AG04450 (cell line): Measurements from ENCODE around the gene TLDC2. TPM values are rescaled to one million over a fixed set of nuclear protein-coding genes. Genes with fewer than 3 reads are reported as not detected.
A peak's percentile ranks its signal among the peaks of the same experiment; 100 is the strongest.

Source experiments
- CTCF ChIA-PET: fragments of 300-600, 350-600 bp; formaldehyde crosslinking; extraction: SDS; loops from one replicate; lab custom pipeline; 2022; ENCODE audit warnings: antibody characterized with exemption, inconsistent platforms; lab: Charles Lee
- POLR2A ChIA-PET: fragments of 350-600 bp; formaldehyde crosslinking; extraction: SDS; loops from one replicate; lab custom pipeline; 2021; ENCODE audit warnings: antibody characterized with exemption, inconsistent platforms; lab: Yijun Ruan, JAX
- DNase-seq: peaks from one replicate; pipeline ENCODE4 v3.0.0-alpha.2; 2011; ENCODE audit warnings: low read depth, low spot score
- H3K27ac ChIP-seq: one replicate; pipeline ENCODE4 v1.5.1; 2012; ENCODE audit warnings: low read depth, low read length, control low read depth
- H3K27me3 ChIP-seq: one replicate; pipeline ENCODE4 v1.6.0; 2012; ENCODE audit warnings: low read length; ENCODE audit not compliant: control insufficient read depth, insufficient read depth
- H3K4me3 ChIP-seq: 2 replicates; pipeline ENCODE4 v1.5.1; 2011; ENCODE audit warnings: mild to moderate bottlenecking, low read depth, low read length, control low read depth
- H3K9me3 ChIP-seq: 2 replicates; pipeline ENCODE4 v1.5.1; 2012; ENCODE audit warnings: low read length; ENCODE audit not compliant: control insufficient read depth, insufficient read depth
- polyA plus RNA-seq: library from polyadenylated mRNA; depleted of rRNA; stranded (reverse); fragments of >200 nt; gene quantifications from 2 replicates; pipeline ENCODE4 v1.2.3, GENCODE V29; 2011
- TF ChIP-seq, protein P1 (sequence below): IDR thresholded peaks from 2 replicates; pipeline ENCODE4 v1.5.1; 2011; ENCODE audit warnings: low read depth, low read length, control low read depth, inconsistent platforms

The TLDC2 gene
- polyA plus RNA-seq, 1 experiment: 0.57 TPM

DNA sequence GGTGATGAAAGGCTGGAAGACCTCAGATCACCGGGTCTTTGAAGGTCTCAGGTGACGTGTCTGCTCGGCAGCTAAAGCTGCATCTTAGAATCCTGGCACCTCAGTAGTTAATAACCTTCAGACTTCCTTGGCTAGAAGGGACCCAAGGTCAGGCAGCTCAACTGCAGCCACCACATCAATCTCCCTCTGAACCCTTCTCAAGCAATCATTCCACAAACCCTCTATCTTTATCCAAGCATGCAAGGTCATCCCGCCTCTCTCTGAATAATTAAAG, 16.7 kb upstream of the TLDC2 start:
- POLR2A ChIA-PET: no interaction called here
- CTCF ChIA-PET: interaction anchor here (1.8 kb wide), 1 partner anchor 51 kb away, joined by 6 read pairs; no protein-coding TSS in a partner anchor
- DNase-seq: no peak
- H3K9me3 ChIP-seq: 0 out of 2 replicates have a peak, but pooled peaks cover 3% of the 10 kb centered on the region
- H3K27ac ChIP-seq: no peak overlapping the region
- H3K4me3 ChIP-seq: no peak overlapping the region
- H3K27me3 ChIP-seq: no peaks in the 10 kb centered on the region
- TF ChIP-seq, protein P1, sequence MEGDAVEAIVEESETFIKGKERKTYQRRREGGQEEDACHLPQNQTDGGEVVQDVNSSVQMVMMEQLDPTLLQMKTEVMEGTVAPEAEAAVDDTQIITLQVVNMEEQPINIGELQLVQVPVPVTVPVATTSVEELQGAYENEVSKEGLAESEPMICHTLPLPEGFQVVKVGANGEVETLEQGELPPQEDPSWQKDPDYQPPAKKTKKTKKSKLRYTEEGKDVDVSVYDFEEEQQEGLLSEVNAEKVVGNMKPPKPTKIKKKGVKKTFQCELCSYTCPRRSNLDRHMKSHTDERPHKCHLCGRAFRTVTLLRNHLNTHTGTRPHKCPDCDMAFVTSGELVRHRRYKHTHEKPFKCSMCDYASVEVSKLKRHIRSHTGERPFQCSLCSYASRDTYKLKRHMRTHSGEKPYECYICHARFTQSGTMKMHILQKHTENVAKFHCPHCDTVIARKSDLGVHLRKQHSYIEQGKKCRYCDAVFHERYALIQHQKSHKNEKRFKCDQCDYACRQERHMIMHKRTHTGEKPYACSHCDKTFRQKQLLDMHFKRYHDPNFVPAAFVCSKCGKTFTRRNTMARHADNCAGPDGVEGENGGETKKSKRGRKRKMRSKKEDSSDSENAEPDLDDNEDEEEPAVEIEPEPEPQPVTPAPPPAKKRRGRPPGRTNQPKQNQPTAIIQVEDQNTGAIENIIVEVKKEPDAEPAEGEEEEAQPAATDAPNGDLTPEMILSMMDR: no peak

DNA sequence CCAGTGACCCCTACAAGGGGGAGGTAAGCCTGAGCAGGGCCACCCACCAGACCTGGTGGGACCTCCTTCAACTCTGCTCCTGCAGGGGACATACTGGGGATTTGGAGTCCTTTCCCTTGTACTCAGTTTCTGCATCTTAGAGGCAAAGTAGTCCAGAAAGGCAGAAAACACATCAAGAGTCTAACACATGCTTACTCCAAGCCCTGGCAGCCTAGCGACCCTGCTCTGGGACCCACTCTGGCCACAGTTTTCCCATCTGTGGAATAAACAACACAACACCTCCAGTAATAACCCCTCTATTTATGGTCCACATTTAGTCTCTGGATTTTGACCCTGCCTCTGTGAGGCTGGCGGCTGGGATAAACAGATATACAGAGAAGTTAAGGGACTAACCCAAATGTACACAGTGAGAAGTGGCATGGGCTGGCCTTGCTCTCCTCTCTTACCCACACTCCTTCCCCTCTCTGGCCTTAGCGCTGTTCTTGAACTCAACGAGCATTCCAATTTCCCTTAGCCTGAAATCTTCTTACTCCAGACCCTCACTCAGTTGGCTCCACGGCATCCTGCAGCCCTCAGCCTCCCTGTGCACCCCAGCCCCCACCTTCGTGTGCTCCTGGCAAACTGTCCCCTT, 16.1 kb upstream of the TLDC2 start:
- Histone ChIP-seq H3K27me3 (no peaks in the 10 kb centered on the region), H3K27ac (peak overlapping the region; percentile 25), H3K4me3 (peak overlapping the region; percentile 12), H3K9me3 (0 out of 2 replicates have a peak, but pooled peaks cover 3% of the 10 kb centered on the region)
- ChIA-PET POLR2A (interaction anchor here (0.6 kb wide), 1 partner anchor 144 kb away, joined by 3 read pairs; no protein-coding TSS in a partner anchor), CTCF (interaction anchor here (1.1 to 1.8 kb wide), 2 partner anchors 51 kb away, joined by 3 to 6 read pairs; no protein-coding TSS in a partner anchor)
- no peak for DNase-seq
- TF ChIP-seq, protein P1: no peak

DNA sequence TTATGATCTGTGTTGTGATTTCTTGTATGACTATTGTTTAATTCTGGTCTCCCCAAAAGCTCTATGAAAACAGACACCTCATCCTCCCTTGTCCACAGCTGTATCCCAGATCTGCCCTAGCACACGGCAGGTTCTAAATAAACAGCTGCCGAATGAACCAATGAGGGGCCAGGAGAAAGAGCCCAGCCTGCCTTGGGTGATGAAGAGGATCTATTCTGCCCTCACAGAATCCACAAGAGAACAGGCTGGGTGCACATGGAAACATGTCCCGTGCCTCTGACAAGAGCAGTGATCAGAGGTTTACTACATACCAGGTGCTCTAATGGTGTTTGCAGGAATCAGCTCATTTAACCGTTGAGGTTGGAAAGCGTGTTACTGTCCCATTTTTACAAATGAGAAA, 15.6 kb upstream of the TLDC2 start:
- H3K4me3 ChIP-seq: peak overlapping the region; percentile 71
- no peak for DNase-seq
- peak overlapping the region; percentile 25 for H3K27ac ChIP-seq
- H3K9me3 ChIP-seq: 0 out of 2 replicates have a peak, but pooled peaks cover 3% of the 10 kb centered on the region
- CTCF ChIA-PET: interaction anchor here (1.1 kb wide), 1 partner anchor 52 kb away, joined by 3 read pairs; no protein-coding TSS in a partner anchor
- H3K27me3 ChIP-seq: no peaks in the 10 kb centered on the region
- POLR2A ChIA-PET: interaction anchor here (0.6 kb wide), 1 partner anchor 145 kb away, joined by 3 read pairs; no protein-coding TSS in a partner anchor
- TF ChIP-seq, protein P1: no peak

DNA sequence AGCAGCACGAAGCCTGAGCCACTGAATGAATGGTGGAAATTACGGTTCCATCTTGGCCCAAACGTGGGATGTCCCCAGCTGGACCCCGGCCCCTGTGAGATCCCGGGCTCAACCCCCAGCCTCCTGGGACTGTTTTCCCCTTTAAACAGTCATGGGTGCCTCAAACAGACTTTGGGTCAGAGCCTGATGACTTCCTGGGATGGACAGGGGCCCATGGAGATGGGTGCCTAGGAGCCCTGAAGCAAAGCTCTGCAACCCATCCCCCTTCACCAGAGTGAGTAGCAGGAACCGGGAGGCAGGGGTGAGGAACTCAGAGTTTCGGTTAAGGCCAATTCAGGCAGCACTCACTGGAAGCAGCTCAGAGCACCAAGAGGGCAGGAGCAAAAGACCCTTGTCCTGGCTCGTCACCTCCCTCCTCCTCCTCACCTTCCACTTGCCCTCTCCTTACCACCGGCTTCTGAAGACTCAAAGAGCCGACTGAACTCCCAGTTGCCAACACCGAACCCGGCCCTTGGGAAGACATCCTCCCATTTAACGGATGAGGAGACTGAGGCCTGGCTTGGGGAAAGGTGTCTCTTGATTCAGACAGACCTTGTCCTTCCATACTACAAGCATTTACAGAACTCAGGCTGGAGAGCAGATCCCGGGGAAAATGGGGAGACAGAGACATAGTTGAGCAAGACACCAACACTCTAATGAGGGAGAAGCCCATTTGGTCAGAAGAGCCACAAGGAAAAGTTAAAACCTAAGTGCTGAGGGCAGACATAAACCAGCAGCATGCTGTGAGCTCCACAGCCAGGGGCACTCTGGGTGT, 14.9 kb upstream of the TLDC2 start:
- POLR2A ChIA-PET: interaction anchor here (0.6 to 2.7 kb wide), 3 partner anchors 14 to 145 kb away, joined by 3 to 18 read pairs (median 13); partner anchors contain the start of gene DSN1
- TF ChIP-seq, protein P1: no peak

DNA sequence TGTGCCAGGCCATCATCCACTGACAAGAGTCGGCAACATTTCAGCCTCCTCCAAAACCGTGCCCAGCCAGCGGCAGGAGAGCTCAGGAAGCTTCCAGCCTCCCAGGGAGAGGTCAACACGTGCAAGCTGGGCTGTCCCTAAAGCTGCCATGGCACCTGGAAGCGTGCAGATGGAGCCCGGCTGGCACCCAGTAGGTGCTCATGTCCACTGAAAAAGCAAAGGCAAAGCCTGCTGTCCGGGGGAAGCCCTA, 14.4 kb upstream of the TLDC2 start:
- Histone ChIP-seq H3K27ac (no peak overlapping the region), H3K9me3 (0 out of 2 replicates have a peak, but pooled peaks cover 3% of the 10 kb centered on the region), H3K4me3 (peak overlapping the region; percentile 71), H3K27me3 (no peaks in the 10 kb centered on the region)
- POLR2A ChIA-PET: interaction anchor here (1.1 to 2.7 kb wide), 3 partner anchors 14 to 88 kb away, joined by 7 to 18 read pairs (median 13); partner anchors contain the start of gene DSN1
- CTCF ChIA-PET: interaction anchor here (1.1 kb wide), 1 partner anchor 25 kb away, joined by 6 read pairs; no protein-coding TSS in a partner anchor
- TF ChIP-seq, protein P1: no peak
- no peak for DNase-seq

More for the DNA sequence above, 14.9 kb upstream of the TLDC2 start:
- CTCF ChIA-PET: interaction anchor here (1.1 kb wide), 2 partner anchors 24 to 52 kb away, joined by 3 to 6 read pairs; no protein-coding TSS in a partner anchor
- no peaks in the 10 kb centered on the region for H3K27me3 ChIP-seq
- H3K27ac ChIP-seq: peak overlapping the region; percentile 39
- peak overlapping the region; percentile 71 for H3K4me3 ChIP-seq
- no peak for DNase-seq
- 0 out of 2 replicates have a peak, but pooled peaks cover 3% of the 10 kb centered on the region for H3K9me3 ChIP-seq
